T-helper 1 cell (primary cell): ENCODE data around the gene CAMKMT.

ENCODE experiments used
- DNase-seq, 5 donors: peaks; one replicate each; pipeline ENCODE4 v3.0.0-alpha.2; 2012 to 2020

The CAMKMT gene

GRCh38 chr2:44747794-44748193, 386.0 kb downstream of the CAMKMT start:
- DNase-seq = no peak

GRCh38 chr2:44751754-44752479, 390.2 kb downstream of the CAMKMT start:
- DNase-seq = no peak

- no peak for DNase-seq
Observed at GRCh38 chr2:44752761-44753160, 391.0 kb downstream of the CAMKMT start.

- peak in 1 of 5 donors; percentile 25 for DNase-seq
Observed at GRCh38 chr2:44753552-44754285, 392.0 kb downstream of the CAMKMT start.

GRCh38 chr2:44758591-44758990, 396.8 kb downstream of the CAMKMT start:
- DNase-seq = no peak

- DNase-seq = no peak
Observed at GRCh38 chr2:44759823-44760222, 398.1 kb downstream of the CAMKMT start.

GRCh38 chr2:44763275-44763782, 401.6 kb downstream of the CAMKMT start:
- no peak for DNase-seq

- no peak for DNase-seq
Observed at GRCh38 chr2:44766220-44766619, 404.5 kb downstream of the CAMKMT start.

- DNase-seq = no peak
Observed at GRCh38 chr2:44766777-44767176, 405.0 kb downstream of the CAMKMT start.

- no peak for DNase-seq
Observed at GRCh38 chr2:44767691-44768090, 405.9 kb downstream of the CAMKMT start.

- DNase-seq = no peak
Observed at GRCh38 chr2:44768438-44769236, 406.9 kb downstream of the CAMKMT start.

GRCh38 chr2:44769349-44770011, 407.7 kb downstream of the CAMKMT start:
- no peak for DNase-seq

- no peak for DNase-seq
Observed at GRCh38 chr2:44770221-44771195, 408.8 kb downstream of the CAMKMT start.

- DNase-seq = no peak
Observed at GRCh38 chr2:44771522-44771921, 409.8 kb downstream of the CAMKMT start.

- no peak for DNase-seq
Observed at GRCh38 chr2:44772131-44772530, 410.4 kb downstream of the CAMKMT start.

GRCh38 chr2:44772669-44773378, 411.1 kb downstream of the CAMKMT start:
- DNase-seq = no peak

- DNase-seq = no peak
Observed at GRCh38 chr2:44774826-44775492, 413.2 kb downstream of the CAMKMT start.

GRCh38 chr2:44777036-44777435, 415.3 kb downstream of the CAMKMT start:
- DNase-seq = no peak

- DNase-seq = no peak
Observed at GRCh38 chr2:44777537-44777936, 415.8 kb downstream of the CAMKMT start.

- no peak for DNase-seq
Observed at GRCh38 chr2:44778221-44778654, 416.5 kb downstream of the CAMKMT start.
